OCI-LY7 (cell line): ENCODE results near the gene RNF17.

Experiments
- EZH2phosphoT487 ChIP-seq: fragments of 200-600 bp; sonication (generic); IDR thresholded peaks from 2 replicates; pipeline ENCODE4 v1.6.1; 2018; ENCODE audit warnings: low read depth, borderline replicate concordance, mild to moderate bottlenecking, mixed run types, antibody characterized with exemption, low read length, moderate library complexity, mixed read lengths
- TF ChIP-seq, protein P1 (sequence below): fragments of 200-600 bp; sonication (generic); conservative IDR thresholded peaks from 2 replicates; pipeline ENCODE4 v1.5.1; 2014; ENCODE audit warnings: mild to moderate bottlenecking, antibody characterized with exemption, low read length, moderate library complexity, mixed read lengths

DNA sequence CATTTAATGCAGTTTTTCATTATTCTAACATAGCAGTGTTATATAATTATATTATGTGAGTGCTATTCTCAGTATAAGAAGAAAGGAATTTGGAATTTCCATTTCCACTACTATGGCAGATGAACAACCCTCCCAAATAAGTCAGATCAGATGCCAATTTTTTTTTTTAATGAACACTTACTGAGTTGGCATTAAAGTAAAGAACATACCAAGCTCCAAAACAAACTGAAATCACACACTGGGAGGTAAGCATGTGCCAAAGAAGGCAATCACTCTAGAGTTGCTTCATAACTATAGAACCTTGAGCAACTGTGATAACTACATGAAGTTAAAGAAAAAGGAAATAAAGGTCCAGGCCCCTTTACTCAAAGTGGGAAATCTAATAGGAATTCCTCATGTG lies 90.3 kb downstream of the RNF17 start:
- TF ChIP-seq, protein P1, sequence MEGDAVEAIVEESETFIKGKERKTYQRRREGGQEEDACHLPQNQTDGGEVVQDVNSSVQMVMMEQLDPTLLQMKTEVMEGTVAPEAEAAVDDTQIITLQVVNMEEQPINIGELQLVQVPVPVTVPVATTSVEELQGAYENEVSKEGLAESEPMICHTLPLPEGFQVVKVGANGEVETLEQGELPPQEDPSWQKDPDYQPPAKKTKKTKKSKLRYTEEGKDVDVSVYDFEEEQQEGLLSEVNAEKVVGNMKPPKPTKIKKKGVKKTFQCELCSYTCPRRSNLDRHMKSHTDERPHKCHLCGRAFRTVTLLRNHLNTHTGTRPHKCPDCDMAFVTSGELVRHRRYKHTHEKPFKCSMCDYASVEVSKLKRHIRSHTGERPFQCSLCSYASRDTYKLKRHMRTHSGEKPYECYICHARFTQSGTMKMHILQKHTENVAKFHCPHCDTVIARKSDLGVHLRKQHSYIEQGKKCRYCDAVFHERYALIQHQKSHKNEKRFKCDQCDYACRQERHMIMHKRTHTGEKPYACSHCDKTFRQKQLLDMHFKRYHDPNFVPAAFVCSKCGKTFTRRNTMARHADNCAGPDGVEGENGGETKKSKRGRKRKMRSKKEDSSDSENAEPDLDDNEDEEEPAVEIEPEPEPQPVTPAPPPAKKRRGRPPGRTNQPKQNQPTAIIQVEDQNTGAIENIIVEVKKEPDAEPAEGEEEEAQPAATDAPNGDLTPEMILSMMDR = no peak
- TF ChIP-seq EZH2phosphoT487 = no peak
